Ecto neural progenitor cell (in vitro differentiated cells): ENCODE data around the gene MGAT4C.
"Not testable (repeated sequence)": the region's sequence is repeated elsewhere in the genome, so short reads cannot be mapped to it uniquely, and the experiment has no call there.

Source experiments
- DNase-seq: peaks from one replicate; pipeline ENCODE4 v3.0.0-alpha.2; 2018; ENCODE audit warnings: low spot score

Gene MGAT4C

GRCh38 chr12:86256163-86256562, at the start of gene MGAT4C:
MGAT4C (minus strand) TSS chr12:86256391.
- DNase-seq, result no peak

- DNase-seq, result not testable (repeated sequence)
Observed at GRCh38 chr12:86296396-86296795, 40.2 kb upstream of the MGAT4C start.

DNA sequence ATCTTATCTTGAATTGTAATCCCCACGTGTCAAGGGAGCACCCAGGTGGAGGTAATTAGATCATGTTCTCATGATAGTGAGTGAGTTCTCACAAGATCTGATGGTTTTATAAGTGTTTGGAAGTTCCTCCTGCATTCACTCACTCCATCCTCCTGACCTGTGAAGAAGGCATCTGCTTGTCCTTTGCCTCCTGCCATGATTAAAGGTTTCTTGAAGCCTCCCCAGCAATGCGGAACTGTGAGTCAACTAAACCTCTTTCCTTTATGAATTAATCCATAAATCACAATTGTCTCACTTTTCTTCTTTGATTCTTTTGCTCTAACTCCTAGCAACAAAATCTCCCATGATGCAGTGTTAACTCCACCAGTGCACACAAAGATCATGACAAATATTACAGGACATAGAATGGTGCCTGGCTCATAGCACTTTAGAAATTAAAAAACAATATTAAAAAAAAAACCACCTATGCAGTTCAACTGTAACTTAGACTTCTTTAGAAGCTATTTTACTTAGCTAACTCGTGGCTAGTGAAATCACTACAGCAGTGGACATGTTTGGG, 37.6 kb upstream of the MGAT4C start:
- DNase-seq, result no peak

GRCh38 chr12:86292480-86292879, 36.3 kb upstream of the MGAT4C start:
- no peak for DNase-seq

DNA sequence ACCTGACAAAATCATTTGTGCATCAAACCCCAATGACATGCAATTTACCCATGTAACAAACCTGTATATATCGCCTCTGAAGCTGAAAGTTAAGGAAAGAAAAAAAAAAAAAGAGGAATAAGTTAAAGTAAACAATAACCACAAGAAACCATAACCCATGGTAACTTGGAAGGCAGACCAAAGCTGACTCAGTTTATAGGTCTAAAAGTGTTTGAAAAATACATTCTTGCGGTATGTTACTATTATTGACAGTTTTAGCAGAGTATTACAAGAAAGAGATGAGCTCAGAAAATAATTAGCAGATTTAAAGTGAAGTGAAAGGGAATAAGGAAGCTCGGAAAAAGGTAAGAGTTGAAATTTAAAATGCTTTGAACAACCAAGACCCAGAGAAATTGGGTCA, 34.4 kb upstream of the MGAT4C start:
- DNase-seq, result no peak

DNA sequence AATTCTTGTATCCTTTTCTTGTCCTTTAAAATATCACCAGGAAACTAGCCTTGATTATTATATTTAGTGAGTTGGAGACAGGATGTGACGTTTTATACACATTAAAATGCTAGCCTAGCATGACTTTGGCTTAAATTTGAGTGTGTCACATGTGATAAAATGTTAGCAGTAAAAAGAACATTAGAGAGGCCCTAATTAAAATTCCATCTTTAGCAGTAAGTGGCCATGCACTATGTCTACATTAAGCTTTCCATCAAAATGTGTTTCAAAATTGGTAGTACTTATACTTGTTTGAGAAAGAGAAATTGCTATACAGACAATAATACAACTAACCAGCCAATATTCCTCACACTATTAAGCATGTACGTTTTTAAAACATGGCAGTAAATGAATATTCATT, 29.9 kb upstream of the MGAT4C start:
- DNase-seq, result no peak

GRCh38 chr12:86283620-86284019, 27.4 kb upstream of the MGAT4C start:
- DNase-seq, result no peak

GRCh38 chr12:86275356-86275755, 19.2 kb upstream of the MGAT4C start:
- DNase-seq, result no peak

- no peak for DNase-seq
Observed at GRCh38 chr12:86265329-86265695, 9.1 kb upstream of the MGAT4C start.

DNA sequence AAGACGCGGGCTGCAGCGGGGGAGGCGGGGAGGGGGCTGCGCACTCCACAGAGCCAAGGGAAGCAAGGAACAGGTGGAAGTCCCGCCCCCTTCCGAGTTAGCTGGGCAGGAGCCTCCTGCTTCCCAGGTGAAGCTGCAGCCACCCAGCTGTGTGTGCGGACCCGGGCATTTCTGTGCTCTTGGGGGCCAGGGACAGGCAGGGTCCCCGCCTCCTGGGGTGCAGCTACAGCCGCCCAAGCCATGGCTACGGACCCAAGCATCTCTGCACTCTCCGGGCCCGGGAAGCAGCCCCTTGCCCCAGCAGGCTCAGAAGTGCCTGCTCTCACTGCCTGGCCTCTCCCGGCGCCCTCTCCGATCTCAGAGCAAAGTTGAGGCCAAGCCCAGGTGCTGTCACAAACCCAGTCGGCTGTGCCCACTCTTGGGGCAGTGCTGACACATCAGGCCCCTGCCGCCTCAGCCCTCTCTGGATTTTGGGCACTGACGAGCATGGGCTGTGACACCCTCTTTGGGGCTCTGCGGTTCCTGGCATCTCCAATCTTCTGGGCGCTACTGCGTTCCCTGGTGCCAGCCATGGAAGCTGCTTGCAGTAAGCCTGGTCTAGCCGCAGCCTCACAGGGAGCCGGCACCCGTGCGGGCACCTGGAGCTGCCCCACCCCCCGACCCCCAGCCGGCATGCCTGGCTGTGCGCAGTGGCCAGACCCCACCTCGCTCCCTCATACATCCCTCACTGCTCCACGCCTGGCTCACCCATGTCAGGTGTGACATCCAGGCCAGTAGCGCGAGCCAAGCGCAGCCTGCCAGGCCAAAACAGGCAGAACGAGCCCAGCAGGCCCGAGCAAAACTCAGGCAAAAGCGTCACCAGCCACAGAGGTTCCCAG, 8.5 kb upstream of the MGAT4C start:
- DNase-seq, result peak; percentile 78

DNA sequence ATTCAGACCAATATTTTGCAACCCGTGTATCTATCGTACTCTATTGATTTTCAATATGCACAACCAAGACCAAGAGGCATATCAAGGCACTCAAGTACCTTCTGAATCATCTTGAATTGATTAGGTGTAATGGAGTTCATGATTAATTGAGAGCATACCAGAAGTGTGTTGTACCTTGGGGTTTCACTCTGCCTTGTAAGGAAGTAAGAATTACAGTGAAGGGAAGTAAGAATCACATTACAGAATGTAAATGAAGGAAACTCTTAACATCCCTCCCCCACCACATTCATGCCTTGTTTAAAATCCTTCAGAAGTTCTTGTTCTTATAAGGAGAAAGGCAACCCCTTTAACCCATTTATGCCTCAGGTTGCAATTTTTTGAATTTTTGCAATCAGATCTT, 5.4 kb upstream of the MGAT4C start:
- DNase-seq, result no peak

- no peak for DNase-seq
Observed at GRCh38 chr12:86261142-86261541, 5.0 kb upstream of the MGAT4C start.

DNA sequence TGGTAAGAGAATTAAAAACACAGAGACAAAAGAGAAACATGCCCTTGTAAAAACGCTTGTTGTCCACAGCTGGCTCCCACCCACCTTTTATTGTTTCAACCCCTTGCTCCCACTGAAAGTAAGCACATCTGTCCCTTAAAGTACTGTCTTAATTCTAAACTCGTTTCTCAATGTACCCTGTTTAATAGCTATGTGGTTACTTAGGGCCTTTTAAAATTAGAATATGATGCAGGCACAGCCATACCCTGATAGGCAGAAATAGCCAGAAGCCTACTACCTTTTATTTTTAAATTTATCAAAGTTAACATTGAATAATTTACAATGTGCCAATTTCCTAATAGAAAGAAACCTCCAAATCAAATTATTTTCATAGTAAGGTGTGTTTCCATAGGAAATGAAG, 4.0 kb upstream of the MGAT4C start:
- DNase-seq, result no peak

GRCh38 chr12:86257134-86257533, 943 bp upstream of the MGAT4C start:
- DNase-seq, result no peak

- no peak for DNase-seq
Observed at GRCh38 chr12:86254399-86255107, 1.6 kb downstream of the MGAT4C start.

- no peak for DNase-seq
Observed at GRCh38 chr12:86249851-86250250, 6.3 kb downstream of the MGAT4C start.

GRCh38 chr12:86249276-86249675, 6.9 kb downstream of the MGAT4C start:
- no peak for DNase-seq

- DNase-seq, result no peak
Observed at GRCh38 chr12:86247871-86248270, 8.3 kb downstream of the MGAT4C start.

DNA sequence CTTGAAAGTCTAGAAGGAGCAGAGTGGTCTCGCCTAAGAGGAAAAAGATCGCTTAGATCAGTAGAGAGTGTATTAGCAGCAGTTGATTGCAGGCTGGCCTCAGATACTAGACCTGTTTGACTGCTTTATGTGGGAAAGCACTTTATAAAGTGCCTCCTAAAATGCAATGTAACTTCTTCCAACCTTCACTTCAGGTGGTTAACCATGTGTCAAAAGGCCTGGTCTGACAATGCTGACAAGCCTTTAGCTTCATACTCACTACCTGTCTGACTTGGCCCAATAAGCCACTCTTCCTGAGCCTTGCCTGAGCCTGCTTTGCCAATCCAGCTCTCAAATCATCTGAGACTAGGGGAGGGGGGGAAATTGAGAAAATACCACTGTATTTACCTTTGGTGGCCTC, 14.6 kb downstream of the MGAT4C start:
- no peak for DNase-seq

DNA sequence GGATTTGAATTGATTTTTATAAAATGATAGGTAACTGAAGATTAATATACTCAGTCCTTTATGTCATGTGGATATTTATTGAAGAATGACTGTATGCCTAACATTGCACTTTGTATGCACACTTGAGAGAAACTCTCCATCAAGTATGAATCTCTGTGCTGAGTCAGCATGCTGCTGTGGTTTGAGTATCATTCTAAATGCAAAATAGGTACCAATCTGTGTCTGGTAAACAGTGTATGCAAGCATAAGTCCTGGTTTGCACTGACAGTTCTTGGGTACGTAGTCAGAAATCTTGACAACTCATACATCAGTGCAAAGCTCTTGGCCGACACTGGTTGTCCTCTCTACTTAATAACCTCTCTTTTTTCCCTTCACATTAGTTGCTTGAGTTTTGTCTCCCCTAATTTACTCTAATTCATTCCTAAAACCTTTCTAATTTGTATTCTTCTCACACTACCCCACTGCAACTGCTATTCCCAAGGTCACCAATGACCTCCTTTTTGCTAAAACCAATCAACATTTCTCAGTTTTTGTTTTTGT, 21.8 kb downstream of the MGAT4C start:
- DNase-seq, result no peak

- no peak for DNase-seq
Observed at GRCh38 chr12:86233126-86233525, 23.1 kb downstream of the MGAT4C start.

GRCh38 chr12:86230516-86231146, 25.6 kb downstream of the MGAT4C start:
- no peak for DNase-seq
